Measurements from ENCODE around the gene FGF18. TPM values are rescaled to one million over a fixed set of nuclear protein-coding genes. Genes with fewer than 3 reads are reported as not detected.
"Not testable (repeated sequence)": the region's sequence is repeated elsewhere in the genome, so short reads cannot be mapped to it uniquely, and the experiment has no call there.

Gene FGF18
- total RNA-seq (2022) (1.3 and 2.1 TPM in 2 replicates), Bru-seq, nascent RNA (percentile 50 among the genes with signal in this experiment), BruChase-seq, experiment 1, labeled RNA remaining after a 2-hour chase (percentile 45 among the genes with signal in this experiment), BruChase-seq, experiment 2, labeled RNA remaining after a 6-hour chase (percentile 44 among the genes with signal in this experiment)
- long read RNA-seq, transcript FGF18-201 (5 exons, 1,986 nt), result major isoform, 7 of 8 reads
- long read RNA-seq, partial matches to known transcripts, result 0 of 8 reads
- long read RNA-seq, other reads (novel, unspliced or antisense), result 1 of 8 reads

DNA sequence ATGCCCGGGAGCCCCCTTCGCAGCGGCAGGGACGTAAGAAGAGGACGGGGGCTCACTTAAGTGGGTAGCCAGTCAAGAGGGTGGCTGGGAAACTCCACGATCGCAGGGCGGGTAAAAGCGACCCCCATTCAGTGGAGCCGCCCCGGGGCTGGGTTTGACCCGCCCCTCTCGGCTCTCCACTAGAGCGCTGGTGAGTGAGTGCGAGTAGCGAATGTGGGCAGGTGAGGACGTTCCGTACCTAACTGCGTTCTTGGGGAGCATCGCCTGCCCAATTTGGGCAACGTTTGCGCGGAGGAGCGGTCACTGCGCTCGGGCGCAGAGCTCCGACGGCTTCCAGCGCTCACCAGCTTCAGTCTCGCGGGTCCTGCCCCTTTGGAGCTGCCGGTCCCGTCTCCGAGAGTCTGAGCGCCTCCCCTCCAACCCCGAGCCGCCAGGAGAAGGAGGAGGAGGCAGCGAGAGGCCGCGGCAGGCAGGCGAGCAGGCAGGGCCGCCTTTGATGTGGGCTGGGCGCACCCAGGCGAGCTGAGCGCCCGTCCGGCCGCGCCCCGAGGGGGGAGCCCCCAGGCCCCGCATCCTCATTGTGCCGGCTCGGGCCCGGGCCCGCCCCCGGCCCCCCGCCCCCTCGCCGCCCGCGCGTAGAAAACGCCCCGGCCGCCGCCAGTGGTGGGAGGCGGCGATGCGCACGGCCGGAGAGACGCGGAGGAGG is at the start of gene FGF18:
FGF18 (plus strand) TSS at position 666 of the 706 bp plus-strand sequence. CDS start 553 bp downstream, outside the sequence.
- Mint-ChIP-seq H3K4me1 (ENCODE audit: low read depth, unreplicated experiment) (peaks cover 11% of the 10 kb centered on the region), H3K36me3 (ENCODE audit: insufficient read depth, unreplicated experiment) (peaks cover 66% of the 10 kb centered on the region), H3K27ac (ENCODE audit: unreplicated experiment) (peak within 1 kb of the TSS; percentile 82), H3K4me3 (ENCODE audit: unreplicated experiment) (peak within 1 kb of the TSS; percentile 93), H3K9me3 (ENCODE audit: unreplicated experiment) (no peaks in the 10 kb centered on the region), H3K27me3 (ENCODE audit: insufficient read depth, unreplicated experiment) (no peaks in the 10 kb centered on the region)
- H3K9me3 ChIP-seq, result no peaks in the 10 kb centered on the region
- no peaks in the 10 kb centered on the region for H3K36me3 ChIP-seq (ENCODE audit: control insufficient read depth, insufficient read depth, low read length)
- TF ChIP-seq CTCF (IDR thresholded peaks at IDR 0.05; ENCODE audit: insufficient read depth in 1 of 2, low read depth in 1 of 2, low read length in 1 of 2, severe bottlenecking in 1 of 2, unreplicated experiment in 1 of 2), result no peak
- ChIA-PET CTCF (interaction anchor here (0.5 to 2.3 kb wide), 18 partner anchors 12 to 640 kb away, joined by 3 to 11 read pairs (median 4); no protein-coding TSS in a partner anchor), POLR2A (interaction anchor here (0.6 kb wide), 1 partner anchor 60 kb away, joined by 3 read pairs; no protein-coding TSS in a partner anchor)
- intact Hi-C loops (cut with micrococcal nuclease; ENCODE audit: unreplicated experiment), result loop anchor here (1.0 to 10.0 kb wide), 6 partner anchors 65 to 626 kb away; no protein-coding TSS in a partner anchor
- peak; percentile 81 to 87 for DNase-seq
- BruUV-seq (replicated peaks), result no TSS peak
- H3K4me3 ChIP-seq (ENCODE audit: low read depth, low read length), result peak within 1 kb of the TSS; percentile 47
- peaks cover 3% of the 10 kb centered on the region for H3K4me1 ChIP-seq
- no peaks in the 10 kb centered on the region for H3K27me3 ChIP-seq (replicated peaks; ENCODE audit: control insufficient read depth, insufficient read depth, low read length)

GRCh38 chr5:171369898-171370297 is 49.5 kb upstream of the FGF18 start:
- no peak for TF ChIP-seq CTCF (IDR thresholded peaks at IDR 0.05; ENCODE audit: insufficient read depth in 1 of 2, low read depth in 1 of 2, low read length in 1 of 2, severe bottlenecking in 1 of 2, unreplicated experiment in 1 of 2)
- BruUV-seq (replicated peaks), result no TSS peak
- no peak for DNase-seq
- H3K4me1 Mint-ChIP-seq (ENCODE audit: low read depth, unreplicated experiment), result peaks cover 8% of the 10 kb centered on the region
- ChIA-PET POLR2A (no interaction called here), CTCF (no interaction called here)
- H3K9me3 ChIP-seq, result no peaks in the 10 kb centered on the region
- H3K9me3 Mint-ChIP-seq (ENCODE audit: unreplicated experiment), result no peaks in the 10 kb centered on the region
- no peaks in the 10 kb centered on the region for H3K27me3 ChIP-seq (replicated peaks; ENCODE audit: control insufficient read depth, insufficient read depth, low read length)
- no peak overlapping the region for H3K27ac Mint-ChIP-seq (ENCODE audit: unreplicated experiment)
- no peaks in the 10 kb centered on the region for H3K36me3 Mint-ChIP-seq (ENCODE audit: insufficient read depth, unreplicated experiment)
- H3K4me3 Mint-ChIP-seq (ENCODE audit: unreplicated experiment), result no peak overlapping the region
- no peaks in the 10 kb centered on the region for H3K4me1 ChIP-seq
- intact Hi-C loops (cut with micrococcal nuclease; ENCODE audit: unreplicated experiment), result no loop called here
- H3K36me3 ChIP-seq (ENCODE audit: control insufficient read depth, insufficient read depth, low read length), result no peaks in the 10 kb centered on the region
- no peak overlapping the region for H3K4me3 ChIP-seq (ENCODE audit: low read depth, low read length)
- no peaks in the 10 kb centered on the region for H3K27me3 Mint-ChIP-seq (ENCODE audit: insufficient read depth, unreplicated experiment)

DNA sequence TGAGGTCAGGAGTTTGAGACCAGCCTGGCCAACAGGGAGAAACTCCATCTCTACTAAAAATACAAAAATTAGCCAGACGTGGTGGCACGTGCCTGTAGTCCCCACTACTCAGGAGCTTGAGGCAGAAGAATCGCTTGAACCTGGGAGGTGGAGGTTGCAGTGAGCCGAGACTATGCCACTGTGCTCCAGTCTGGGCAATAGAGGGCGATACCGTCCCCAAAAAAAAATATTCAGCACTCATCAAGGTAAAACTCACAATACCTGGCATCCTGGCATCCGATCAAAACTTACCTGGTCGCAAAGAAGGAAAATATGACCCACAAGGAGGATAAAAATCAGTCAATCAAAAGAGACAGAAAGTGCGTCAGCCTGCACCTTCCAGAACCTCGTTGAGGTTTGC is 48.6 kb upstream of the FGF18 start:
- H3K4me1 Mint-ChIP-seq (ENCODE audit: low read depth, unreplicated experiment); H3K9me3 Mint-ChIP-seq (ENCODE audit: unreplicated experiment); H3K4me1 ChIP-seq; BruUV-seq (replicated peaks); intact Hi-C loops (cut with micrococcal nuclease; ENCODE audit: unreplicated experiment); H3K27me3 Mint-ChIP-seq (ENCODE audit: insufficient read depth, unreplicated experiment); POLR2A ChIA-PET; H3K36me3 ChIP-seq (ENCODE audit: control insufficient read depth, insufficient read depth, low read length); H3K27ac Mint-ChIP-seq (ENCODE audit: unreplicated experiment); CTCF ChIA-PET; DNase-seq; H3K9me3 ChIP-seq; H3K4me3 Mint-ChIP-seq (ENCODE audit: unreplicated experiment); H3K36me3 Mint-ChIP-seq (ENCODE audit: insufficient read depth, unreplicated experiment); H3K27me3 ChIP-seq (replicated peaks; ENCODE audit: control insufficient read depth, insufficient read depth, low read length); H3K4me3 ChIP-seq (ENCODE audit: low read depth, low read length): not testable (repeated sequence)
- TF ChIP-seq CTCF (IDR thresholded peaks at IDR 0.05; ENCODE audit: insufficient read depth in 1 of 2, low read depth in 1 of 2, low read length in 1 of 2, severe bottlenecking in 1 of 2, unreplicated experiment in 1 of 2), result peak in 1 of 2 experiments; percentile 13
